OCI-LY3 (cell line): ENCODE results near the gene EFNA4.

Source experiments
- H2AFZ ChIP-seq: fragments of 200-600, 300-600 bp; shearing (Covaris generic); 2 replicates; pipeline ENCODE4 v1.6.0; 2014; ENCODE audit warnings: antibody characterized with exemption, low read depth, low read length
- H3K27ac ChIP-seq: fragments of 200-600, 300-600 bp; sonication (generic); 2 replicates; pipeline ENCODE4 v1.5.1; 2014; ENCODE audit warnings: mild to moderate bottlenecking, low read length, moderate library complexity, mixed read lengths
- H3K27me3 ChIP-seq: fragments of 200-600, 300-600 bp; sonication (generic); 2 replicates; pipeline ENCODE4 v1.6.1; 2014; ENCODE audit warnings: low read depth, low read length, mixed read lengths
- H3K36me3 ChIP-seq: fragments of 200-600, 300-600 bp; sonication (generic); replicated peaks from 2 replicates; pipeline ENCODE3; 2014; ENCODE audit warnings: low read depth, low read length, mixed read lengths
- H3K4me1 ChIP-seq: fragments of 300-600, 200-600 bp; sonication (generic); 2 replicates; pipeline ENCODE4 v1.6.1; 2014; ENCODE audit warnings: low read length, mixed read lengths
- H3K4me2 ChIP-seq: fragments of 200-600, 300-600 bp; sonication (generic); 2 replicates; pipeline ENCODE4 v1.6.1; 2014; ENCODE audit warnings: low read length, mixed read lengths
- H3K4me3 ChIP-seq: fragments of 300-600, 200-600 bp; sonication (generic); 2 replicates; pipeline ENCODE4 v1.5.1; 2014; ENCODE audit warnings: antibody characterized with exemption, mild to moderate bottlenecking, low read length, moderate library complexity
- H3K79me2 ChIP-seq: fragments of 300-600, 200-600 bp; shearing (Covaris generic); 2 replicates; pipeline ENCODE4 v1.6.1; 2014; ENCODE audit warnings: mild to moderate bottlenecking, low read length, mixed read lengths
- H3K9ac ChIP-seq: fragments of 300-600, 200-600 bp; shearing (Covaris generic); 2 replicates; pipeline ENCODE4 v1.6.0; 2014; ENCODE audit warnings: mild to moderate bottlenecking, low read length, moderate library complexity
- H3K9me3 ChIP-seq: fragments of 200-600, 300-600 bp; shearing (Covaris generic); 2 replicates; pipeline ENCODE4 v1.6.1; 2014; ENCODE audit warnings: low read length, mixed read lengths; ENCODE audit not compliant: insufficient read depth
- H4K20me1 ChIP-seq: fragments of 200-600, 300-600 bp; sonication (generic); 2 replicates; pipeline ENCODE4 v1.6.1; 2016; ENCODE audit warnings: low read length, mixed read lengths; ENCODE audit not compliant: insufficient read depth
- EZH2phosphoT487 ChIP-seq: fragments of 200-600 bp; shearing (Covaris generic); IDR thresholded peaks from 2 replicates; pipeline ENCODE4 v1.6.1; 2018; ENCODE audit warnings: antibody characterized with exemption, mixed run types, low read depth
- TF ChIP-seq, protein P1 (sequence below): fragments of 200-600, 300-600 bp; sonication (generic); IDR thresholded peaks from 2 replicates; pipeline ENCODE4 v1.5.1; 2014; ENCODE audit warnings: antibody characterized with exemption, low read length, low read depth

The EFNA4 gene

DNA sequence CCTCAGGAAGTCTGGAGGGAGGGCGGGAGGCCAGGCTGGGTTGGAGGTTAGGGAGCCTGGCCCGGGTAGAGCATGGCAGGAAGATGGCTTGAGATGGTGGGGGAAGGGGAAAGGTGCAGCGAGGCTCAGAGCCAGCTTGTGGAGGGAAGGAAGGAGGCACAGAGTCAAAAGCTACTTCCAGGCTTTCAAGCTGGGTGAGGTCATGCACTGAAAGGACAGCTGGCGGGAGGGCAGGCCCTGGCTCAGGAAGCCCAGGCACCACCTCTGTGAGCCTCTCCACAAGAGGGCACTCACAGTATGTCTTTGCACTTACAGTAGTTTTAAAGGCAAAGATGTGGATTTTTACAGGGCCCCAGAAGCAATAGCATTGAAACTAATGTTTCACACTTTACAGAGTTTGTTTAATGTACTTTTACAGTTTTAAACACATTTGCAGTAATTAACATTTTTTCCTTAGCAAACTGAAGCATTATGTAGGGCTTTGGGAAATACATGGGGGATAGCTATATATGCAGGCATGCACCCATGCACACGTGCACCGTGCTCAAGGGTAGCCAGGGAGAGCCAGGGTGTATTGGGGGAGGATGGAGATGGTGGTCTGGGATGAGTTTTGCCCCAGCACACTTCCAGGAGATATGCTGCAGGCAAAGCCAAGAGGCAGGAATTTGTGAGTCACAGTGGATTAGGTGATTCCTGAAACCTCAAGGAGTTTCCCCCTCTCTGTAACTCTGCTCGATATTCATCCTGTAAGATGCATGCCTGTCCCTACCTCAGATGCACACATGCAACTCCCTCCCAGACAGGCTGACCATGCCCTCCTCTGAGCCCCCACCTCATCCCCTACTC lies 18.5 kb upstream of the EFNA4 start:
- TF ChIP-seq, protein P1, sequence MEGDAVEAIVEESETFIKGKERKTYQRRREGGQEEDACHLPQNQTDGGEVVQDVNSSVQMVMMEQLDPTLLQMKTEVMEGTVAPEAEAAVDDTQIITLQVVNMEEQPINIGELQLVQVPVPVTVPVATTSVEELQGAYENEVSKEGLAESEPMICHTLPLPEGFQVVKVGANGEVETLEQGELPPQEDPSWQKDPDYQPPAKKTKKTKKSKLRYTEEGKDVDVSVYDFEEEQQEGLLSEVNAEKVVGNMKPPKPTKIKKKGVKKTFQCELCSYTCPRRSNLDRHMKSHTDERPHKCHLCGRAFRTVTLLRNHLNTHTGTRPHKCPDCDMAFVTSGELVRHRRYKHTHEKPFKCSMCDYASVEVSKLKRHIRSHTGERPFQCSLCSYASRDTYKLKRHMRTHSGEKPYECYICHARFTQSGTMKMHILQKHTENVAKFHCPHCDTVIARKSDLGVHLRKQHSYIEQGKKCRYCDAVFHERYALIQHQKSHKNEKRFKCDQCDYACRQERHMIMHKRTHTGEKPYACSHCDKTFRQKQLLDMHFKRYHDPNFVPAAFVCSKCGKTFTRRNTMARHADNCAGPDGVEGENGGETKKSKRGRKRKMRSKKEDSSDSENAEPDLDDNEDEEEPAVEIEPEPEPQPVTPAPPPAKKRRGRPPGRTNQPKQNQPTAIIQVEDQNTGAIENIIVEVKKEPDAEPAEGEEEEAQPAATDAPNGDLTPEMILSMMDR, result peak; percentile 88
- TF ChIP-seq EZH2phosphoT487, result no peak
- H3K9me3 ChIP-seq, result no peaks in the 10 kb centered on the region
- no peak overlapping the region for H3K4me3 ChIP-seq
- H3K4me2 ChIP-seq, result no peak overlapping the region
- H3K27me3 ChIP-seq, result no peaks in the 10 kb centered on the region
- peak overlapping the region; percentile 35; the same call in 1 of the 2 replicates for H2AFZ ChIP-seq
- H4K20me1 ChIP-seq, result no peaks in the 10 kb centered on the region
- H3K79me2 ChIP-seq, result no peaks in the 10 kb centered on the region
- H3K4me1 ChIP-seq, result peaks cover 4% of the 10 kb centered on the region
- H3K36me3 ChIP-seq, result no peaks in the 10 kb centered on the region
- no peak overlapping the region for H3K27ac ChIP-seq
- H3K9ac ChIP-seq, result no peak overlapping the region

DNA sequence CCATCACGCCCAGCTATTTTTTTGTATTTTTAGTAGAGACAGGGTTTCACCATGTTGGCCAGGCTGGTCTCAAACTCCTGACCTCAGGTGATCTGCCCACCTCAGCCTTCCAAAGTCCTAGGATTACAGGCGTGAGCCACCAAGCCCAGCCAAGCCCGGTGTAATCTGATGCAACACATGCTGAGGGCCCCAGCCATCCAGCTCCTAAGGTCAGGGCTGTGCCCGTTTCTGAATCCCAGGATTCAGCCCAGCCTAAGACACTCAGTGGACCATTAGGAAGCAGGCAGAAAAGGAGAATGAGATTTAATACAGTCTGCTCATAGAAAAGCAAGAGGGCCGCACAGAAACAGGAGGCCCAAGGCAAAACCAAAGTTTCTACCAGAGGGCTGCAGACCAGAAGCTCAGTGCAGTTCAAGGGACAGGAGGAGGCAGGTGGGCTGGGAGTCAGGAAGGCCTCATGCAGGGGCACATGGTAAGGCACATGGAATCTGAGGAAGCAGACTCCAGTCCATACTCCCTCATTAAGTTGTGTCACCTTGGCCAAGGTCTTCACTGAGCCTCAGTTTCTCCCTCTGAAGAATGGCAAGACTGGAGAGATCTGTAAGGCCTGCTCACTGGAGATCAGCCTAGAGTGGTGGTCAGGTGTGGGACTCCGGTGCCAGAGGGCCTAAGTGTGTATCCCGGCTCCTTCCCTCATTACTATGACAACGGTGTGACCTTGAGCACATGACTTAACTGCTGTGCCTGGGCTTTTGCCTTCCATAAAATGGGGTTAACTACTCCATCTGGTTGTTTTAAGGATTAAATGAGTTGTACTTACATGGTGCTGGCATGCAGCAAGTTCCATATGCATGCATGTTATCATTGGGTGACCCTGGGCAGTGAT lies 14.8 kb upstream of the EFNA4 start:
- no peak for TF ChIP-seq EZH2phosphoT487
- TF ChIP-seq, protein P1, result no peak
- Histone ChIP-seq H3K9me3 (no peaks in the 10 kb centered on the region), H3K4me1 (peaks cover 17% of the 10 kb centered on the region), H3K9ac (no peak overlapping the region), H2AFZ (no peak overlapping the region), H3K79me2 (no peaks in the 10 kb centered on the region), H4K20me1 (no peaks in the 10 kb centered on the region), H3K36me3 (peaks cover 5% of the 10 kb centered on the region), H3K4me3 (no peak overlapping the region), H3K27ac (no peak overlapping the region), H3K27me3 (no peaks in the 10 kb centered on the region), H3K4me2 (no peak overlapping the region)

DNA sequence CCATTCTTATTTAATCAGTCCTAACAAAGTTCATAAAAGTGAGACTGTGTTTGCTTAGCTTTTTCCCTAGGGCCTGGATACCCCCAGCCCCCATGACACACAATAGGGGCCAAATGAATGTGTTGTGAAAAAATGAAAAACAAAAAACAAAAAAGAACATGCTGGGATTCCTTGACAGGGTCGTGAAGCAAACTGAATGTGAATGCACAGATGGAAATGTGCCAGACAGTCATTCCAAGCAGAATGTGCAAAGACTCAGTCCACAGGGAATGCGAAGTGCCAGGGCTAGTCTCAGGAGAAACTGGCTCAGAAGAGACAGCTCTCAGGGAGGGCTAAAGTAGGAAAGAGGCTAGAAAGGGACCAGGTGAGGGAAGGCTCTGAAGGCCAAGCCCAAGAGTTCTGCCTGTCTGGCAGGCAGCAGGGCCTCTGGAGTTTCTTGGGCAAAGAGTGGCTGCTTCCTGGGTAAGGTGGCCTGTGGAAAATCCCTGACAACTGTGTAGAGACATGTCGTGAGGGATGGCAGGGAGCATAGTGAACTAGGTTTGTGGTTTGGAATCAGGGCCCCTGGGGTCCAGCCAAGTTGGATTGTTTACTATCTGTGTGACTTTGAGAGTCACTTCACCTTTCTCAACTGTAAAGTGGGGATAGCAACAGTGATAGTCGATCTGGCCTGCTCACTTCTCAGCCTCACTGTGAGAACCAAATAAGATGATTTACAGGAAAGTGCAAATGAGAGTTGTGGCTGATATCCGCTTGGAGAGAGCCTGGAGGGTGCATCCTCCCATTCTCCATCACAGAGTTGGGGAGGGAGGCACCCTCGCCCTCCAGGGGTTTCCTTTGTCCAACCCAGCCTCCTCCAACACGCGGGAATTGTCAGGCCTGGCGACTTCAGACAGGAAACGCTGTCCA lies 13.6 kb upstream of the EFNA4 start:
- Histone ChIP-seq H3K9ac (peak overlapping the region; percentile 68), H3K36me3 (peaks cover 6% of the 10 kb centered on the region), H3K4me3 (peak overlapping the region; percentile 79), H3K27ac (no peak overlapping the region), H3K79me2 (no peaks in the 10 kb centered on the region), H3K27me3 (no peaks in the 10 kb centered on the region), H2AFZ (peak overlapping the region; percentile 76), H3K9me3 (no peaks in the 10 kb centered on the region), H4K20me1 (no peaks in the 10 kb centered on the region), H3K4me1 (peaks cover 17% of the 10 kb centered on the region), H3K4me2 (peak overlapping the region; percentile 89)
- TF ChIP-seq, protein P1, result no peak
- TF ChIP-seq EZH2phosphoT487, result no peak
